SK-N-SH treated with all-trans-retinoic acid at 6 μM for 48 hours (cell line): ENCODE data around the gene MACROD1.

Experiments used
- ATAC-seq: fragments of 200-7000 bp; cut with Tn5 transposase; 3 replicates; pipeline ENCODE4 v1.9.1; 2020; ENCODE audit warnings: mild to moderate bottlenecking, moderate library complexity
- ARNTL ChIP-seq: fragments of 450-650 bp; formaldehyde crosslinking; IDR thresholded peaks from 2 replicates; pipeline ENCODE4 v1.5.0; 2020; ENCODE audit warnings: low read depth, mild to moderate bottlenecking, moderate library complexity, borderline replicate concordance
- BACH2 ChIP-seq: fragments of 250-450 bp; sonication (Bioruptor Pico); IDR thresholded peaks from 2 replicates; pipeline ENCODE4 v1.9.0; 2021; ENCODE audit warnings: mild to moderate bottlenecking, borderline replicate concordance
- CSDC2 ChIP-seq: fragments of 250-450 bp; sonication (Bioruptor Pico); IDR thresholded peaks from 2 replicates; pipeline ENCODE4 v1.5.0; 2020; ENCODE audit warnings: mild to moderate bottlenecking, moderate library complexity
- ESRRG ChIP-seq: fragments of 250-450 bp; sonication (Bioruptor Pico); IDR thresholded peaks from 2 replicates; pipeline ENCODE4 v1.6.1; 2021; ENCODE audit warnings: mild to moderate bottlenecking
- GLIS3 ChIP-seq: fragments of 250-450 bp; sonication (Bioruptor Pico); IDR thresholded peaks from 2 replicates; pipeline ENCODE4 v1.5.0; 2020; ENCODE audit warnings: mild to moderate bottlenecking, moderate library complexity
- ISL1 ChIP-seq: fragments of 250-450 bp; sonication (Bioruptor Pico); IDR thresholded peaks from 2 replicates; pipeline ENCODE4 v2.1.2; 2022; ENCODE audit warnings: mild to moderate bottlenecking, moderate library complexity
- OSR1 ChIP-seq: fragments of 250-450 bp; sonication (Bioruptor Pico); IDR thresholded peaks from 2 replicates; pipeline ENCODE4 v1.8.0; 2022; ENCODE audit warnings: moderate library complexity, mild to moderate bottlenecking, inconsistent platforms
- PPARA ChIP-seq: fragments of 250-450 bp; sonication (Bioruptor Pico); IDR thresholded peaks from 2 replicates; pipeline ENCODE4 v1.5.0; 2020; ENCODE audit warnings: mild to moderate bottlenecking, borderline replicate concordance
- RARB ChIP-seq: fragments of 250-450 bp; sonication (Bioruptor Pico); IDR thresholded peaks from 2 replicates; pipeline ENCODE4 v1.8.0; 2021; ENCODE audit warnings: mild to moderate bottlenecking, moderate library complexity
- SNAI2 ChIP-seq: fragments of 250-450 bp; sonication (Bioruptor Pico); IDR thresholded peaks from 2 replicates; pipeline ENCODE4 v1.5.0; 2020; ENCODE audit warnings: mild to moderate bottlenecking, moderate library complexity
- TCF4 ChIP-seq: fragments of 250-450 bp; sonication (Bioruptor Pico); IDR thresholded peaks from 2 replicates; pipeline ENCODE4 v1.8.0; 2021; ENCODE audit warnings: mild to moderate bottlenecking, moderate library complexity, borderline replicate concordance
- TOX ChIP-seq: fragments of 250-450 bp; sonication (Bioruptor Pico); IDR thresholded peaks from 2 replicates; pipeline ENCODE4 v1.8.0; 2021; ENCODE audit warnings: mild to moderate bottlenecking, moderate library complexity, borderline replicate concordance
- ZC3H10 ChIP-seq: fragments of 250-450 bp; sonication (Bioruptor Pico); IDR thresholded peaks from 2 replicates; pipeline ENCODE4 v1.5.1; 2021; ENCODE audit warnings: mild to moderate bottlenecking, moderate library complexity
- ZFP3 ChIP-seq: fragments of 250-450 bp; sonication (Bioruptor Pico); IDR thresholded peaks from 2 replicates; pipeline ENCODE4 v1.5.0; 2020; ENCODE audit warnings: mild to moderate bottlenecking, moderate library complexity
- ZNF565 ChIP-seq: fragments of 450-650 bp; formaldehyde crosslinking; conservative IDR thresholded peaks from 2 replicates; pipeline ENCODE4 v1.5.0; 2020; ENCODE audit warnings: low read depth, mild to moderate bottlenecking, moderate library complexity
- ZNF70 ChIP-seq: fragments of 450-650 bp; formaldehyde crosslinking; IDR thresholded peaks from 2 replicates; pipeline ENCODE4 v1.5.0; 2020; ENCODE audit warnings: mild to moderate bottlenecking, moderate library complexity
- ZNF8 ChIP-seq: fragments of 450-650 bp; formaldehyde crosslinking; IDR thresholded peaks from 2 replicates; pipeline ENCODE4 v1.5.0; 2020; ENCODE audit warnings: mild to moderate bottlenecking, moderate library complexity
- TF ChIP-seq, protein P1 (sequence below): fragments of 250-450 bp; sonication (Bioruptor Pico); IDR thresholded peaks from 2 replicates; pipeline ENCODE4 v1.5.1; 2020; ENCODE audit warnings: low read depth, mild to moderate bottlenecking, moderate library complexity
- TF ChIP-seq, protein P2 (sequence below): fragments of 250-450 bp; sonication (Bioruptor Pico); IDR thresholded peaks from 2 replicates; pipeline ENCODE4 v1.5.0; 2020; ENCODE audit warnings: mild to moderate bottlenecking, moderate library complexity
- TF ChIP-seq, protein P3 (sequence below): fragments of 250-450 bp; sonication (Bioruptor Pico); IDR thresholded peaks from 2 replicates; pipeline ENCODE4 v1.5.1; 2021; ENCODE audit warnings: mild to moderate bottlenecking, moderate library complexity
- TF ChIP-seq, protein P4 (sequence below): fragments of 250-450 bp; sonication (Bioruptor Pico); IDR thresholded peaks from 2 replicates; pipeline ENCODE4 v1.8.0; 2021; ENCODE audit warnings: low read depth, mild to moderate bottlenecking, moderate library complexity, borderline replicate concordance

The MACROD1 gene

DNA sequence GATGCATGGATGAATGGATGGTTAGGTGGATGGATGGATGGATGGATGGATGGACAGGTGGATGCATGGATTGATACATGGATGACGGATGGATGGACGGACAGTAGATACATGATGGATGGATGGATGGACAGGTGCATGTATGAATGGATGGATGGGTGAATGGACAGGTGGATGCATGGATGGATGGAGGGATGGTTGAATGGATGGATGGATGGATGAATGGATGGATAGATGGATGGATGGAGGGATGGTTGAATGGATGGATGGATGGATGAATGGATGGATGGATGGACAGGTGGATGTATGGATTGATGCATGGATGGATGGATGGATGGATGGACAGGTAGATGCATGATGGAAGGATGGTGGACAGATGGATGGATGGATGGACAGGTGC, 51.7 kb downstream of the MACROD1 start:
- TF ChIP-seq TCF4 (CRISPR knock-in tag) (no peak), ZC3H10 (CRISPR knock-in tag) (no peak)
- ATAC-seq = no peak

DNA sequence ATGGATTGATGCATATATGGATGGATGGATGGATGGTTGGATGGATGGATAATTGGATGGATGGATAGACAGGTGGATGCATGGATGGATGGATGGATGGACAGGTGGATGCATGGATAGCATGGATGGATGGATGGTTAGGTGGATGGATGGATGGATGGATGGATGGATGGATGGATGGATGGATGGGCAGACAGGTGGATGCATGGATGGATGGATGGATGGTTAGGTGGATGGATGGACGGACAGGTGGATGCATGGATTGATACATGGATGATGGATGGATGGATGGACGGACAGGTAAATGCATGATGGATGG, 52.5 kb downstream of the MACROD1 start:
- no peak for TF ChIP-seq TOX
- TF ChIP-seq, protein P1, sequence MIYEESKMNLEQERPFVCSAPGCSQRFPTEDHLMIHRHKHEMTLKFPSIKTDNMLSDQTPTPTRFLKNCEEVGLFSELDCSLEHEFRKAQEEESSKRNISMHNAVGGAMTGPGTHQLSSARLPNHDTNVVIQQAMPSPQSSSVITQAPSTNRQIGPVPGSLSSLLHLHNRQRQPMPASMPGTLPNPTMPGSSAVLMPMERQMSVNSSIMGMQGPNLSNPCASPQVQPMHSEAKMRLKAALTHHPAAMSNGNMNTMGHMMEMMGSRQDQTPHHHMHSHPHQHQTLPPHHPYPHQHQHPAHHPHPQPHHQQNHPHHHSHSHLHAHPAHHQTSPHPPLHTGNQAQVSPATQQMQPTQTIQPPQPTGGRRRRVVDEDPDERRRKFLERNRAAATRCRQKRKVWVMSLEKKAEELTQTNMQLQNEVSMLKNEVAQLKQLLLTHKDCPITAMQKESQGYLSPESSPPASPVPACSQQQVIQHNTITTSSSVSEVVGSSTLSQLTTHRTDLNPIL = no peak
- TF ChIP-seq TCF4 (CRISPR knock-in tag) = no peak
- no peak for TF ChIP-seq SNAI2 (CRISPR knock-in tag)
- no peak for TF ChIP-seq OSR1 (CRISPR knock-in tag)
- TF ChIP-seq ZNF70 (CRISPR knock-in tag) = no peak
- TF ChIP-seq ZNF565 (CRISPR knock-in tag) = no peak
- TF ChIP-seq ZC3H10 (CRISPR knock-in tag) = no peak
- TF ChIP-seq ARNTL (CRISPR knock-in tag) = no peak
- ATAC-seq = no peak

DNA sequence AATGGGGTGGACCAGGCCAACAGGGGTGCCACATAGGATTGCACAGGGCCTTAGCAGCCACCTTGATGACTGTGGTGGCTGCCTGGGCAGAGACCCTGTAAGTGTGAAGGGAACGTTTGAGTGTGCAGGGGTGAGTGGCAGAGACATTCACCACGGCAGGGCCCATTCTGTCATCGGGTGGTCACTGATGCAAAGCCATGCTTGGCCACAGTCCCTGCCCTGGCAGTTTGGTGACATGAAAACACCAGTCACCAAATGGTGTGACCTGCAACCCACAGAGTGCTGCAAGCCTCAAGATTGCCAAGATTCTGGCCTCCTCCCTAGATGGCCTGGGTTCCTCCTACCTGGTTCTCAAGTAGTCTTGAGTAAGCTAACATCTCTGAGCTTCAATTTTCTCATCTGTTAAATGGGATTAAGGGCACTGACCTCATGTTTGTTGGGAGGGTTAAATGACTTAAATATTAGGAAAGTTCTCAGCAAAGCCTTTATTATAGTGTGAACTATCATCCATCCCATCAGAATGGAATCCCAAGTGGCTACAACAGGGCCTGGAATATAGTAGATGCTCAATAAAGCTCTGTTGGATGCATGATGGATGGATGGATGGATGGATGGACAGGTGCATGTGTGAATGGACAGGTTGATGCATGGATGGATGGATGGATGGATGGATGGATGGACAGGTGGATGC, 53.0 kb downstream of the MACROD1 start:
- TF ChIP-seq, protein P2, sequence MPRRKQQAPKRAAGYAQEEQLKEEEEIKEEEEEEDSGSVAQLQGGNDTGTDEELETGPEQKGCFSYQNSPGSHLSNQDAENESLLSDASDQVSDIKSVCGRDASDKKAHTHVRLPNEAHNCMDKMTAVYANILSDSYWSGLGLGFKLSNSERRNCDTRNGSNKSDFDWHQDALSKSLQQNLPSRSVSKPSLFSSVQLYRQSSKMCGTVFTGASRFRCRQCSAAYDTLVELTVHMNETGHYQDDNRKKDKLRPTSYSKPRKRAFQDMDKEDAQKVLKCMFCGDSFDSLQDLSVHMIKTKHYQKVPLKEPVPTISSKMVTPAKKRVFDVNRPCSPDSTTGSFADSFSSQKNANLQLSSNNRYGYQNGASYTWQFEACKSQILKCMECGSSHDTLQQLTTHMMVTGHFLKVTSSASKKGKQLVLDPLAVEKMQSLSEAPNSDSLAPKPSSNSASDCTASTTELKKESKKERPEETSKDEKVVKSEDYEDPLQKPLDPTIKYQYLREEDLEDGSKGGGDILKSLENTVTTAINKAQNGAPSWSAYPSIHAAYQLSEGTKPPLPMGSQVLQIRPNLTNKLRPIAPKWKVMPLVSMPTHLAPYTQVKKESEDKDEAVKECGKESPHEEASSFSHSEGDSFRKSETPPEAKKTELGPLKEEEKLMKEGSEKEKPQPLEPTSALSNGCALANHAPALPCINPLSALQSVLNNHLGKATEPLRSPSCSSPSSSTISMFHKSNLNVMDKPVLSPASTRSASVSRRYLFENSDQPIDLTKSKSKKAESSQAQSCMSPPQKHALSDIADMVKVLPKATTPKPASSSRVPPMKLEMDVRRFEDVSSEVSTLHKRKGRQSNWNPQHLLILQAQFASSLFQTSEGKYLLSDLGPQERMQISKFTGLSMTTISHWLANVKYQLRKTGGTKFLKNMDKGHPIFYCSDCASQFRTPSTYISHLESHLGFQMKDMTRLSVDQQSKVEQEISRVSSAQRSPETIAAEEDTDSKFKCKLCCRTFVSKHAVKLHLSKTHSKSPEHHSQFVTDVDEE (CRISPR knock-in tag) = no peak
- TF ChIP-seq BACH2 (CRISPR knock-in tag) = no peak
- no peak for TF ChIP-seq PPARA (CRISPR knock-in tag)
- no peak for TF ChIP-seq TCF4 (CRISPR knock-in tag)
- no peak for TF ChIP-seq ZNF70 (CRISPR knock-in tag)
- TF ChIP-seq, protein P1 = no peak
- TF ChIP-seq, protein P3, sequence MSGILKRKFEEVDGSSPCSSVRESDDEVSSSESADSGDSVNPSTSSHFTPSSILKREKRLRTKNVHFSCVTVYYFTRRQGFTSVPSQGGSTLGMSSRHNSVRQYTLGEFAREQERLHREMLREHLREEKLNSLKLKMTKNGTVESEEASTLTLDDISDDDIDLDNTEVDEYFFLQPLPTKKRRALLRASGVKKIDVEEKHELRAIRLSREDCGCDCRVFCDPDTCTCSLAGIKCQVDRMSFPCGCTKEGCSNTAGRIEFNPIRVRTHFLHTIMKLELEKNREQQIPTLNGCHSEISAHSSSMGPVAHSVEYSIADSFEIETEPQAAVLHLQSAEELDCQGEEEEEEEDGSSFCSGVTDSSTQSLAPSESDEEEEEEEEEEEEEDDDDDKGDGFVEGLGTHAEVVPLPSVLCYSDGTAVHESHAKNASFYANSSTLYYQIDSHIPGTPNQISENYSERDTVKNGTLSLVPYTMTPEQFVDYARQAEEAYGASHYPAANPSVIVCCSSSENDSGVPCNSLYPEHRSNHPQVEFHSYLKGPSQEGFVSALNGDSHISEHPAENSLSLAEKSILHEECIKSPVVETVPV (CRISPR knock-in tag) = no peak
- no peak for ATAC-seq

DNA sequence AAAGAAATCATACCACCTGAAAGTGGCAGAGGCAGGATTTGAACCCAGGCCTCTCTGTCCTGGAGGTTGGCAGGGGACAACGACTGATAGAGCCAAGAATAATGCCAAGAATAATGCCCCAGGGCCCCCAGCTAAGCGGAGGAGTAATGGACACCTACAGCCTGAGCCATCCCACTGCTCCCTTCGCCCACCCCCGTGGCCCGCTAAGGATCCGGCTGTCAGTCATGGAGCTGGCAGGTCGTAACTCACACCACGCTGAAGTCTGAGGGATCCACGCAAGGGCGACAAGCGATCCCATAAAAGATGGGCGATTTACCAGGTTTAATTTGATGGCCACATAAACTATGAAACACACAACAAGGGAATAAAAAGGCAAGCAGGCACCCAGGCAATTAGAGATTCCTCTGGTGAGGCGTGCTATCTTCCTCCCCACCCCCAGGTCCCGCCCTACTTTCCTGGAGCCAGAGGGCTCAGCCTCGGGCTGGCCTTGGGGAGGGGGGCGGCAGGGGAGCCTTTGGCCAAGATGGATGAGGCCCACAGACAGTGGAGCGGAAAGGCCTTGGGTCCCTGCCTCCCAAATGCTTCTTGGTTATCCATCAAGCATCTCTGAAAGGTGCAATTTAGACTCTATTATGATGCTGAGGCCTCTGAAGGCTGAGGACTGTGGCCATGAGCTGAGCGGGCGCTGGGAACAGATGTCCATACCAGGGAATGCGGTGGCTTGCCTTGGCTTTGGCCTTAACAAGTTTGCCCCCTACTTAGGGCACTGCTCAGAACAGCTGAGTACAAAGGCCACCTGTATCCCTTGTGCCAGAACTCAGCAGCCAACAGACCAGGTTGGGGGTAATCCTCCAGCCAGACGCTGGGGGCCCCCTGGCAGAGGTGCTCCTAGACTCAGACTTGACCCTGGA, 55.2 kb downstream of the MACROD1 start:
- ATAC-seq = no peak
- TF ChIP-seq ZNF8 (no peak), GLIS3 (CRISPR knock-in tag) (no peak), BACH2 (CRISPR knock-in tag) (no peak), RARB (CRISPR knock-in tag) (no peak), ZC3H10 (CRISPR knock-in tag) (no peak), CSDC2 (CRISPR knock-in tag) (no peak), ZFP3 (CRISPR knock-in tag) (no peak), ZNF70 (CRISPR knock-in tag) (no peak), ISL1 (CRISPR knock-in tag) (no peak), TCF4 (CRISPR knock-in tag) (no peak), ZNF565 (CRISPR knock-in tag) (no peak), SNAI2 (CRISPR knock-in tag) (no peak), TOX (no peak), ESRRG (CRISPR knock-in tag) (no peak), PPARA (CRISPR knock-in tag) (no peak)
- TF ChIP-seq, protein P2 (CRISPR knock-in tag) = no peak
- TF ChIP-seq, protein P4, sequence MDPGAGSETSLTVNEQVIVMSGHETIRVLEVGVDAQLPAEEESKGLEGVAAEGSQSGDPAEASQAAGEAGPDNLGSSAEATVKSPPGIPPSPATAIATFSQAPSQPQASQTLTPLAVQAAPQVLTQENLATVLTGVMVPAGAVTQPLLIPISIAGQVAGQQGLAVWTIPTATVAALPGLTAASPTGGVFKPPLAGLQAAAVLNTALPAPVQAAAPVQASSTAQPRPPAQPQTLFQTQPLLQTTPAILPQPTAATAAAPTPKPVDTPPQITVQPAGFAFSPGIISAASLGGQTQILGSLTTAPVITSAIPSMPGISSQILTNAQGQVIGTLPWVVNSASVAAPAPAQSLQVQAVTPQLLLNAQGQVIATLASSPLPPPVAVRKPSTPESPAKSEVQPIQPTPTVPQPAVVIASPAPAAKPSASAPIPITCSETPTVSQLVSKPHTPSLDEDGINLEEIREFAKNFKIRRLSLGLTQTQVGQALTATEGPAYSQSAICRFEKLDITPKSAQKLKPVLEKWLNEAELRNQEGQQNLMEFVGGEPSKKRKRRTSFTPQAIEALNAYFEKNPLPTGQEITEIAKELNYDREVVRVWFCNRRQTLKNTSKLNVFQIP = no peak
